Bronchus fibroblast of lung (primary cell): ENCODE data around the gene UPP2. TPM values are rescaled to one million over a fixed set of nuclear protein-coding genes. Genes with fewer than 3 reads are reported as not detected.

Experiments used
- total RNA-seq: library from RNA; depleted of rRNA; stranded (reverse); fragments of >200 nt; gene quantifications from 2 replicates; pipeline ENCODE4 v1.2.3, GENCODE V29; 2015

Gene UPP2
- not detected in 2 replicates for total RNA-seq

GRCh38 chr2:158101384-158101926 is at the start of gene UPP2:
Gene UPP2 (plus strand): TSS chr2:158101876. CDS start chr2:158102064, 188 bp downstream.

Other genes with a start within 250 kb of the UPP2 start
- 8.0 and 10.1 TPM in 2 replicates for gene ACVR1, start 225.5 kb upstream of the UPP2 start, total RNA-seq